ENCODE results near the gene SLC6A6.

DNA sequence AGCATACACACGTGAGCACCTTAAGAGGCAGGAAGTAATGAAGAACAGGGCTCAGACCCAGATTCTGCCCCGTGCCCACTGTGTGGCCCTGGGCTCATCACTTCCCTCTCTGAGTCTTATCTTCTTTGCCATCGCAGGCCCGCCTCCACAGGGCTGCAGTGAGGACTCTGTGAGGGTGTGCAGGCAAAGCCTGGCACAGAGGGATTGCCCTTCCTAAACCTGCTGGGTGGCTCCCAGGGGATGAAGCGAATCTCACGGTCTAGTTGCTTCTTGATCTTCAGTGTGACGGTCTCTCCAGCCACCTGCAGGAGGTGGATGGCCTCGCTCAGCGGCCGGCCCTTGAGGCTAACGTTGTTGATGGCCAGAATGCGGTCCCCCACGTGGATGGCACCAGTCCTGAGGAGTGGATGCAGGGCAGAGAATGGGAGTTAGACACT, 104.9 kb downstream of the SLC6A6 start:
- TF ChIP-seq POLR2AphosphoS5 (IDR thresholded peaks at IDR 0.05) = no peak
- TF ChIP-seq, protein P1, sequence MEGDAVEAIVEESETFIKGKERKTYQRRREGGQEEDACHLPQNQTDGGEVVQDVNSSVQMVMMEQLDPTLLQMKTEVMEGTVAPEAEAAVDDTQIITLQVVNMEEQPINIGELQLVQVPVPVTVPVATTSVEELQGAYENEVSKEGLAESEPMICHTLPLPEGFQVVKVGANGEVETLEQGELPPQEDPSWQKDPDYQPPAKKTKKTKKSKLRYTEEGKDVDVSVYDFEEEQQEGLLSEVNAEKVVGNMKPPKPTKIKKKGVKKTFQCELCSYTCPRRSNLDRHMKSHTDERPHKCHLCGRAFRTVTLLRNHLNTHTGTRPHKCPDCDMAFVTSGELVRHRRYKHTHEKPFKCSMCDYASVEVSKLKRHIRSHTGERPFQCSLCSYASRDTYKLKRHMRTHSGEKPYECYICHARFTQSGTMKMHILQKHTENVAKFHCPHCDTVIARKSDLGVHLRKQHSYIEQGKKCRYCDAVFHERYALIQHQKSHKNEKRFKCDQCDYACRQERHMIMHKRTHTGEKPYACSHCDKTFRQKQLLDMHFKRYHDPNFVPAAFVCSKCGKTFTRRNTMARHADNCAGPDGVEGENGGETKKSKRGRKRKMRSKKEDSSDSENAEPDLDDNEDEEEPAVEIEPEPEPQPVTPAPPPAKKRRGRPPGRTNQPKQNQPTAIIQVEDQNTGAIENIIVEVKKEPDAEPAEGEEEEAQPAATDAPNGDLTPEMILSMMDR (IDR thresholded peaks at IDR 0.05) = no peak

Data from stomach (tissue), 4 donors.